ENCODE measurements around the gene TXLNB.

DNA sequence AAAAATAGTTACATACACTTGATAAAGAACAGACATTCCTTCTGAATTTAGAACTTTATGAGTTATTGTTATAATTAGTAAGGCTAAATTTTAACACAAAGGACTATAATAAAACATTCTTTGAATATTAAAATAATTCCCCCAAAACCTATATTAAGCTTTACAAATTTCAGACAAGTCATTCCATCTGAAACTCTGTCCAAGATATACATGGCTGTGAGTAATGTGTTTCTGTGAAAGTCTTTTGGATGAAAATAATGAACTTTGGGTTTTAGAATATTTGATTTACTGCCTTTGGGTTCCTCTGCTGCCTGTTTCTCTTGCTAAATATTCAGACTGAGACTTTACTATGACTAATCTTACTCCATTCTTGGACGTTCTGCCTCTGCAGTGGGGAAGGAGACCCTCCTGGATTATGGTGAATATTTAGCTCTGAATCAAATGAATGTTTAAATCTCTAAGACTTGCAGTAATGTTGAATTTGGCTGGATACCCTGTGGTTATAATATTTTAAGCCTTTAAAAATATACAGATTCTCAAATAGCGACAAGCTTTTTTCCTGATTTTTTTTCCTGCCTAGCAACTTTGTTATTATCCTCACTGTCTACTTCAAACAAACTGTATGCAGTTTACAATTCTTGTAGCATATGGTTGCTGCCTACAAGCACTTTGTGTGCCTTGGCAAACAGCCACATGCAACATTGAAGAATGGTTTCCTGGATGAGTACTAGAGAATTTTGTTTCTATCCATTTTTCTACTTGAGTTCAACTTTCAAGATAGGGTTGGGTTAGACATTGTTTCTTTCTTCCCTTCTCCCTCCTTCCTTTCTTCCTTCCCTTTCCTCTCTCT lies 51.4 kb downstream of the TXLNB start:
- TF ChIP-seq ESRRA (IDR thresholded peaks at IDR 0.05; ENCODE audit: borderline replicate concordance, low read length) (no peak), CTCF (IDR thresholded peaks at IDR 0.05) (no peak), USF2 (IDR thresholded peaks at IDR 0.05) (no peak), CHD2 (IDR thresholded peaks at IDR 0.05; ENCODE audit: low read length, partially characterized antibody) (no peak), CEBPB (IDR thresholded peaks at IDR 0.05) (no peak), EP300 (IDR thresholded peaks at IDR 0.05) (no peak), SMC3 (IDR thresholded peaks at IDR 0.05) (no peak), BHLHE40 (IDR thresholded peaks at IDR 0.05; ENCODE audit: low read depth, low read length) (no peak), KDM1A (IDR thresholded peaks at IDR 0.05; ENCODE audit: low read depth) (no peak), RAD21 (conservative IDR thresholded peaks at IDR 0.05 in 1 of 2, IDR thresholded peaks at IDR 0.05 in 1 of 2) (no peak), MYC (IDR thresholded peaks at IDR 0.05; ENCODE audit: borderline replicate concordance, low read length) (no peak)

All from A549 (cell line).